Colonic mucosa (tissue), 4 donors: ENCODE data around the gene PRRX1. TPM values are rescaled to one million over a fixed set of nuclear protein-coding genes. Genes with fewer than 3 reads are reported as not detected.

Source experiments
- DNase-seq: peaks from one replicate; pipeline ENCODE4 v3.0.0-alpha.2; 2020
- H3K27ac ChIP-seq: fragments of 200-600 bp; one replicate; pipeline ENCODE4 v1.8.0; 2021
- H3K27me3 ChIP-seq: fragments of 200-600 bp; one replicate; pipeline ENCODE4 v1.8.0; 2021
- H3K36me3 ChIP-seq: fragments of 200-600 bp; one replicate; pipeline ENCODE4 v1.8.0; 2021
- H3K4me1 ChIP-seq: fragments of 200-600 bp; one replicate; pipeline ENCODE4 v1.8.0; 2021; ENCODE audit warnings: mild to moderate bottlenecking
- H3K4me3 ChIP-seq: fragments of 200-600 bp; one replicate; pipeline ENCODE4 v1.8.0; 2021
- H3K9ac ChIP-seq, 2 donors: one replicate each; pipeline ENCODE4 v1.7.0; 2013; ENCODE audit warnings: control low read depth in 2 of 2, low read depth in 2 of 2, low read length in 2 of 2
- H3K9me3 ChIP-seq: fragments of 200-600 bp; one replicate; pipeline ENCODE4 v1.8.0; 2021
- CTCF ChIP-seq: fragments of 200-600 bp; IDR thresholded peaks from one replicate; pipeline ENCODE4 v1.8.0; 2022; ENCODE audit warnings: antibody characterized with exemption, mild to moderate bottlenecking
- intact Hi-C: fragments of 100-400 bp; cut with DNase I; formaldehyde crosslinking; loops from one replicate; pipeline ENCODE4 v1.14.1; 2022
- total RNA-seq, 2 donors: library from RNA; stranded (reverse); fragmentation: NEBNext Ultra II Directional in 1 of 2; extraction: Animal tissue kit (Norgen Biotek cat#: 25700) in 1 of 2; gene quantifications; one replicate each; pipeline ENCODE4 v1.2.1, GENCODE V29; 2021
- donor health status: healthy.
- donor health status: DM: no; HTN: no; CAD: no.
- donor health status: DM: no; HTN: no; CAD: no.

PRRX1 gene
- total RNA-seq, 2 donors from 2014 or later = 1.5 to 2.5 TPM

GRCh38 chr1:170666541-170667254 lies 2.8 kb downstream of the PRRX1 start:
- Histone ChIP-seq H3K9me3 (no peaks in the 10 kb centered on the region), H3K27ac (no peak overlapping the region), H3K4me3 (no peak overlapping the region), H3K36me3 (no peaks in the 10 kb centered on the region), H3K9ac (no peak overlapping the region), H3K4me1 (peaks cover 7% of the 10 kb centered on the region), H3K27me3 (peaks cover 84% of the 10 kb centered on the region)
- TF ChIP-seq CTCF = no peak
- intact Hi-C loops = no loop called here
- DNase-seq = no peak

GRCh38 chr1:170668209-170669106 lies 4.5 kb downstream of the PRRX1 start:
- H3K27me3 ChIP-seq = peaks cover 70% of the 10 kb centered on the region

GRCh38 chr1:170669107-170669445 lies 5.1 kb downstream of the PRRX1 start:
- no peak for DNase-seq
- TF ChIP-seq CTCF = no peak
- Histone ChIP-seq H3K9ac (no peak overlapping the region), H3K4me3 (no peak overlapping the region), H3K36me3 (no peaks in the 10 kb centered on the region), H3K4me1 (peaks cover 6% of the 10 kb centered on the region), H3K9me3 (no peaks in the 10 kb centered on the region), H3K27ac (no peak overlapping the region), H3K27me3 (peaks cover 64% of the 10 kb centered on the region)
- intact Hi-C loops = no loop called here

More at GRCh38 chr1:170668209-170669106, 4.5 kb downstream of the PRRX1 start:
- no peak overlapping the region for H3K9ac ChIP-seq
- intact Hi-C loops = no loop called here
- no peaks in the 10 kb centered on the region for H3K36me3 ChIP-seq
- no peaks in the 10 kb centered on the region for H3K9me3 ChIP-seq
- no peak overlapping the region for H3K27ac ChIP-seq
- TF ChIP-seq CTCF = no peak
- peaks cover 7% of the 10 kb centered on the region for H3K4me1 ChIP-seq
- DNase-seq = no peak
- H3K4me3 ChIP-seq = no peak overlapping the region

GRCh38 chr1:170669586-170670530 lies 5.9 kb downstream of the PRRX1 start:
- peaks cover 56% of the 10 kb centered on the region for H3K27me3 ChIP-seq
- TF ChIP-seq CTCF = no peak
- no peak overlapping the region for H3K9ac ChIP-seq
- intact Hi-C loops = no loop called here
- no peaks in the 10 kb centered on the region for H3K36me3 ChIP-seq
- no peak overlapping the region for H3K27ac ChIP-seq
- no peaks in the 10 kb centered on the region for H3K9me3 ChIP-seq
- no peak overlapping the region for H3K4me3 ChIP-seq
- H3K4me1 ChIP-seq = no peaks in the 10 kb centered on the region
- no peak for DNase-seq
